ENCODE data around the gene PVALEF. TPM values are rescaled to one million over a fixed set of nuclear protein-coding genes. Genes with fewer than 3 reads are reported as not detected.
"Not testable (repeated sequence)": the region's sequence is repeated elsewhere in the genome, so short reads cannot be mapped to it uniquely, and the experiment has no call there.

PVALEF gene
- total and polyA plus RNA-seq, 2 donors (not counting 1 experiment from before 2014, with no cell fraction given) = not detected

GRCh38 chr17:81151278-81151677 is 14.0 kb upstream of the PVALEF start:
- Histone ChIP-seq H3K9me3 (ENCODE audit: control insufficient read depth, insufficient read depth, low read depth, low read length) (no peaks in the 10 kb centered on the region), H3K4me2 (ENCODE audit: extremely low read depth, insufficient read depth, low read length) (no peak overlapping the region), H3K36me3 (ENCODE audit: control insufficient read depth, insufficient read depth, low read length) (no peaks in the 10 kb centered on the region), H3K27me3 (ENCODE audit: control insufficient read depth, insufficient read depth, low read length) (no peaks in the 10 kb centered on the region), H3K4me3 (replicated peaks in 1 of 4; ENCODE audit: control extremely low read depth in 1 of 4, insufficient read depth in 1 of 4, low read depth in 3 of 4, low read length in 4 of 4) (no peak overlapping the region), H3K9ac (ENCODE audit: insufficient read depth, low read length) (no peak overlapping the region), H3K79me2 (ENCODE audit: control insufficient read depth, insufficient read depth, low read length) (no peaks in the 10 kb centered on the region), H3K27ac (ENCODE audit: insufficient read depth, low read length) (no peak overlapping the region), H2AFZ (ENCODE audit: low read length) (no peak overlapping the region), H4K20me1 (ENCODE audit: control insufficient read depth, extremely low read depth, insufficient read depth, low read length) (no peaks in the 10 kb centered on the region), H3K4me1 (ENCODE audit: control insufficient read depth, extremely low read depth, insufficient read depth, low read length) (no peaks in the 10 kb centered on the region)
- TF ChIP-seq EZH2 (IDR thresholded peaks at IDR 0.05; ENCODE audit: low read length, missing control alignments) (no peak), CTCF (conservative IDR thresholded peaks at IDR 0.05 in 1 of 2, IDR thresholded peaks at IDR 0.05 in 1 of 2; ENCODE audit: low read depth in 1 of 2, low read length in 2 of 2) (no peak)
- no peak for DNase-seq (ENCODE audit: low read depth in 2 of 2)

- no peaks in the 10 kb centered on the region for H3K27me3 ChIP-seq (ENCODE audit: control insufficient read depth, insufficient read depth, low read length)
- H3K4me3 ChIP-seq (replicated peaks in 1 of 4; ENCODE audit: control extremely low read depth in 1 of 4, insufficient read depth in 1 of 4, low read depth in 3 of 4, low read length in 4 of 4) = no peak overlapping the region
- no peak overlapping the region for H2AFZ ChIP-seq (ENCODE audit: low read length)
- no peaks in the 10 kb centered on the region for H3K4me1 ChIP-seq (ENCODE audit: control insufficient read depth, extremely low read depth, insufficient read depth, low read length)
- no peak overlapping the region for H3K9ac ChIP-seq (ENCODE audit: insufficient read depth, low read length)
- TF ChIP-seq EZH2 (IDR thresholded peaks at IDR 0.05; ENCODE audit: low read length, missing control alignments) (no peak), CTCF (conservative IDR thresholded peaks at IDR 0.05 in 1 of 2, IDR thresholded peaks at IDR 0.05 in 1 of 2; ENCODE audit: low read depth in 1 of 2, low read length in 2 of 2) (no peak)
- H3K79me2 ChIP-seq (ENCODE audit: control insufficient read depth, insufficient read depth, low read length) = no peaks in the 10 kb centered on the region
- no peaks in the 10 kb centered on the region for H3K36me3 ChIP-seq (ENCODE audit: control insufficient read depth, insufficient read depth, low read length)
- H4K20me1 ChIP-seq (ENCODE audit: control insufficient read depth, extremely low read depth, insufficient read depth, low read length) = no peaks in the 10 kb centered on the region
- no peaks in the 10 kb centered on the region for H3K9me3 ChIP-seq (ENCODE audit: control insufficient read depth, insufficient read depth, low read depth, low read length)
- no peak overlapping the region for H3K27ac ChIP-seq (ENCODE audit: insufficient read depth, low read length)
- no peak for DNase-seq (ENCODE audit: low read depth in 2 of 2)
- H3K4me2 ChIP-seq (ENCODE audit: extremely low read depth, insufficient read depth, low read length) = no peak overlapping the region
These were observed 12.9 kb upstream of the PVALEF start for GRCh38 chr17:81152288-81152828.

- TF ChIP-seq EZH2 (IDR thresholded peaks at IDR 0.05; ENCODE audit: low read length, missing control alignments) (no peak), CTCF (conservative IDR thresholded peaks at IDR 0.05 in 1 of 2, IDR thresholded peaks at IDR 0.05 in 1 of 2; ENCODE audit: low read depth in 1 of 2, low read length in 2 of 2) (no peak)
- no peak overlapping the region for H3K4me3 ChIP-seq (replicated peaks in 1 of 4; ENCODE audit: control extremely low read depth in 1 of 4, insufficient read depth in 1 of 4, low read depth in 3 of 4, low read length in 4 of 4)
- H3K27ac ChIP-seq (ENCODE audit: insufficient read depth, low read length) = no peak overlapping the region
- H3K27me3 ChIP-seq (ENCODE audit: control insufficient read depth, insufficient read depth, low read length) = no peaks in the 10 kb centered on the region
- no peaks in the 10 kb centered on the region for H4K20me1 ChIP-seq (ENCODE audit: control insufficient read depth, extremely low read depth, insufficient read depth, low read length)
- H2AFZ ChIP-seq (ENCODE audit: low read length) = no peak overlapping the region
- H3K4me2 ChIP-seq (ENCODE audit: extremely low read depth, insufficient read depth, low read length) = no peak overlapping the region
- no peak overlapping the region for H3K9ac ChIP-seq (ENCODE audit: insufficient read depth, low read length)
- H3K9me3 ChIP-seq (ENCODE audit: control insufficient read depth, insufficient read depth, low read depth, low read length) = no peaks in the 10 kb centered on the region
- H3K36me3 ChIP-seq (ENCODE audit: control insufficient read depth, insufficient read depth, low read length) = no peaks in the 10 kb centered on the region
- peak; percentile 15 to 18 for DNase-seq (ENCODE audit: low read depth in 2 of 2)
- H3K4me1 ChIP-seq (ENCODE audit: control insufficient read depth, extremely low read depth, insufficient read depth, low read length) = no peaks in the 10 kb centered on the region
- no peaks in the 10 kb centered on the region for H3K79me2 ChIP-seq (ENCODE audit: control insufficient read depth, insufficient read depth, low read length)
These were observed 11.9 kb upstream of the PVALEF start for GRCh38 chr17:81153340-81153803.

- not testable (repeated sequence) for H3K79me2 ChIP-seq (ENCODE audit: control insufficient read depth, insufficient read depth, low read length); H3K27ac ChIP-seq (ENCODE audit: insufficient read depth, low read length); H2AFZ ChIP-seq (ENCODE audit: low read length); H3K4me3 ChIP-seq (replicated peaks in 1 of 4; ENCODE audit: control extremely low read depth in 1 of 4, insufficient read depth in 1 of 4, low read depth in 3 of 4, low read length in 4 of 4); H3K4me1 ChIP-seq (ENCODE audit: control insufficient read depth, extremely low read depth, insufficient read depth, low read length); H4K20me1 ChIP-seq (ENCODE audit: control insufficient read depth, extremely low read depth, insufficient read depth, low read length); H3K4me2 ChIP-seq (ENCODE audit: extremely low read depth, insufficient read depth, low read length); DNase-seq (ENCODE audit: low read depth in 2 of 2); H3K36me3 ChIP-seq (ENCODE audit: control insufficient read depth, insufficient read depth, low read length); H3K9ac ChIP-seq (ENCODE audit: insufficient read depth, low read length); H3K27me3 ChIP-seq (ENCODE audit: control insufficient read depth, insufficient read depth, low read length); H3K9me3 ChIP-seq (ENCODE audit: control insufficient read depth, insufficient read depth, low read depth, low read length)
These were observed 11.3 kb upstream of the PVALEF start for GRCh38 chr17:81154016-81154415.
